Right lobe of liver (tissue), 6 donors: ENCODE results near the gene DYNC2LI1. TPM values are rescaled to one million over a fixed set of nuclear protein-coding genes. Genes with fewer than 3 reads are reported as not detected.

Source experiments
- ATAC-seq, 4 donors: fragments of 200-7000 bp; cut with Tn5 transposase; one replicate each; pipeline ENCODE4 v1.9.1; 2020; ENCODE audit warnings: mild to moderate bottlenecking in 4 of 4, moderate library complexity in 4 of 4
- DNase-seq, 3 donors: peaks; one replicate each; pipeline ENCODE4 v3.0.0-alpha.2; 2020
- H3K27ac ChIP-seq, 3 donors: fragments of 200-600 bp; one replicate each; pipeline ENCODE4 v1.8.0; 2022
- H3K27me3 ChIP-seq, 2 donors: fragments of 200-600 bp; one replicate each; pipeline ENCODE4 v1.8.0; 2022
- H3K36me3 ChIP-seq, 4 donors: fragments of 200-600 bp; sonication (generic) in 1 of 4; one replicate each; pipeline versions ENCODE4 v1.5.1 to v1.8.0; 2017 to 2022; ENCODE audit warnings: control low read depth in 1 of 4
- H3K4me1 ChIP-seq, 4 donors: fragments of 200-600 bp; sonication (generic) in 1 of 4; one replicate each; pipeline versions ENCODE4 v1.5.1 to v1.8.0; 2017 to 2022; ENCODE audit warnings: control low read depth in 1 of 4
- H3K4me3 ChIP-seq, 3 donors: fragments of 200-600 bp; one replicate each; pipeline ENCODE4 v1.8.0; 2022
- H3K9me3 ChIP-seq, 4 donors: fragments of 200-600 bp; sonication (generic) in 1 of 4; one replicate each; pipeline versions ENCODE4 v1.5.1 to v1.8.0; 2017 to 2022; ENCODE audit warnings: control low read depth in 1 of 4
- POLR2A ChIP-seq: fragments of 450-650 bp; IDR thresholded peaks from one replicate; pipeline ENCODE4 v1.6.1; 2017; ENCODE audit warnings: antibody characterized with exemption, mild to moderate bottlenecking
- WGBS: methylation state at CpG from one replicate; pipeline ENCODE4 v1.1.6; 2018; ENCODE audit warnings: low coverage, low lambda C conversion rate; ENCODE audit not compliant: insufficient coverage; ENCODE audit errors: missing lambda C conversion rate; 5-methylcytosine and 5-hydroxymethylcytosine counted together
- intact Hi-C, 2 donors: fragments of 100-400 bp; cut with DNase I; formaldehyde crosslinking; loops; one replicate each; pipeline versions ENCODE4 v1.11.2 to v1.14.1; 2022
- total RNA-seq, 6 experiments: library from RNA; depleted of rRNA in 2 of 6; stranded (reverse); fragments of >200 nt in 2 of 6; fragmentation: NEBNext Ultra II Directional in 3 of 6; extraction: Animal tissue kit (Norgen Biotek cat#: 25700) in 3 of 6; gene quantifications; one replicate each; pipeline versions ENCODE4 v1.1.0 to v1.2.4, GENCODE V29; 2016 to 2023
- TF ChIP-seq, protein P1 (sequence below), 4 donors: fragments of 200-600 bp in 3 of 4; fragments of 450-650 bp in 1 of 4; IDR thresholded peaks; one replicate each; pipeline versions ENCODE4 v1.5.1 to v1.8.0; 2016 to 2022; ENCODE audit warnings: antibody characterized with exemption in 4 of 4, mild to moderate bottlenecking in 2 of 4
- donor health status: DM: no; HTN: yes; CAD: no.
- donor health status: DM: no; HTN: no; CAD: no.
- donor health status: DM: no; HTN: no; CAD: no.
- donor health status: DM: no; HTN: yes; CAD: no.
- donor health status: DM: no; HTN: yes; CAD: no.

DYNC2LI1 gene
- total RNA-seq, 6 experiments from 2014 or later = 3.2 to 6.9 (median 6.2) TPM

DNA sequence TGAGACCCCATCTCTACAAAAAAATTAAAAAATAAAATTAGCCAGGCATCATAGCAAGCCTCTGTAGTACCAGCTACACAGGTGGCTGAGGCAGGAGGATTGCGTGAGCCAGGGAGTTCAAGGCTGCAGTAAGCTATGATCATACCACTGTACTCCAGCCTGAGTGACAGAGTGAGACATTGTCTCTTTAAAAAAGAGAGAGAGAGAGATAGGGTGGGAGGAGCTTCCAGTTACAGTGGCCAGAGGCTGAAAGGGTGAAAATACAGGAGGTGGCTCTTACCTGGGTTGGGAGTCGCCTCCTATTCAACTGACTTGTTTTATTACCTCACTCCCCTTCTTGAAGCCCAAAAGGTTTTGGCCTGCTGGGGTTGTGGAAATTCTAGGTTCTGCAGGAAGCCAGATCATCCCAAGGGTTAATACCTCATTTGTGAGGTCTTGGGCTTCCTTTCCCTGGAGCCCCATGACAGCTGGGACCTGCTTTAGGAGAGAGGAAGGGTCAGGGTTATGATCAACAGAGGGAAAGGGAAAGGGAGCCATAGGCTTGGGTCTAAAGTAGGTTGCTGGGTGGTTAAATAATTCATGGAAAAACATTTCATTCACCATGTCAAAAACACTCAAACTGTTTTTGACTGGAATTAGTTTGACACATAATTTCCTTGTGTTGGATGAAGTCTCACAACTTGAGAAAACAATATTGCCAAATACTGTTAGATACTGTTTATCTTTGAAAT, 17.4 kb downstream of the DYNC2LI1 start:
- 100% methylated on average over 2 of the region's 2 CpGs for WGBS
- no peaks in the 10 kb centered on the region for H3K4me1 ChIP-seq
- ATAC-seq (no peak), DNase-seq (no peak)
- H3K36me3 ChIP-seq = no peaks in the 10 kb centered on the region
- H3K27me3 ChIP-seq = no peaks in the 10 kb centered on the region
- TF ChIP-seq, protein P1, sequence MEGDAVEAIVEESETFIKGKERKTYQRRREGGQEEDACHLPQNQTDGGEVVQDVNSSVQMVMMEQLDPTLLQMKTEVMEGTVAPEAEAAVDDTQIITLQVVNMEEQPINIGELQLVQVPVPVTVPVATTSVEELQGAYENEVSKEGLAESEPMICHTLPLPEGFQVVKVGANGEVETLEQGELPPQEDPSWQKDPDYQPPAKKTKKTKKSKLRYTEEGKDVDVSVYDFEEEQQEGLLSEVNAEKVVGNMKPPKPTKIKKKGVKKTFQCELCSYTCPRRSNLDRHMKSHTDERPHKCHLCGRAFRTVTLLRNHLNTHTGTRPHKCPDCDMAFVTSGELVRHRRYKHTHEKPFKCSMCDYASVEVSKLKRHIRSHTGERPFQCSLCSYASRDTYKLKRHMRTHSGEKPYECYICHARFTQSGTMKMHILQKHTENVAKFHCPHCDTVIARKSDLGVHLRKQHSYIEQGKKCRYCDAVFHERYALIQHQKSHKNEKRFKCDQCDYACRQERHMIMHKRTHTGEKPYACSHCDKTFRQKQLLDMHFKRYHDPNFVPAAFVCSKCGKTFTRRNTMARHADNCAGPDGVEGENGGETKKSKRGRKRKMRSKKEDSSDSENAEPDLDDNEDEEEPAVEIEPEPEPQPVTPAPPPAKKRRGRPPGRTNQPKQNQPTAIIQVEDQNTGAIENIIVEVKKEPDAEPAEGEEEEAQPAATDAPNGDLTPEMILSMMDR (IDR thresholded peaks at IDR 0.05) = no peak
- no peak for TF ChIP-seq POLR2A
- no peaks in the 10 kb centered on the region for H3K9me3 ChIP-seq
- intact Hi-C loops = no loop called here
- no peak overlapping the region for H3K27ac ChIP-seq
- no peak overlapping the region for H3K4me3 ChIP-seq

DNA sequence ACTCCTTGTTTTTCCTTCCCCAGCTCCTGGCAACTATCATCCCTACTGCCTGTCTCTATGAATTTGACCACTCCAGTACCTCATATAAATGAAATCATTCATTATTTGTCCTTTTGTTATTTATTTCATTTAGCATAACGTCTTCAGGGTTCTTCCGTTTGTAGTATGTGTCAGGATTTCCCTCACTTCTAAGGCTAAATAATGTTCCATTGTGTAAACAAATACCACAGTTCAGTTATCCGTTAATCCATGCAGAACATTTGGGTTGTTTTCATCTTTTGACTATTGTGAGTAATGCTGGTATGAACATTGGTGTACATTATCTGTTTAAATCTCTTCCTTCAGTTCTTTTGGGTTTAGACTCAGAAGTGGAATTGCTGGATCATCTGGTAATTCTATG, 18.8 kb downstream of the DYNC2LI1 start:
- WGBS = 71% methylated on average over 3 of the region's 3 CpGs
- H3K36me3 ChIP-seq = no peaks in the 10 kb centered on the region
- H3K9me3 ChIP-seq = no peaks in the 10 kb centered on the region
- DNase-seq = no peak
- H3K27me3 ChIP-seq = no peaks in the 10 kb centered on the region
- no peak overlapping the region for H3K4me3 ChIP-seq
- no peak for TF ChIP-seq POLR2A
- TF ChIP-seq, protein P1 (IDR thresholded peaks at IDR 0.05) = no peak
- H3K4me1 ChIP-seq = no peaks in the 10 kb centered on the region
- ATAC-seq = no peak
- no peak overlapping the region for H3K27ac ChIP-seq
- intact Hi-C loops = no loop called here

GRCh38 chr2:43794956-43795355, 21.1 kb downstream of the DYNC2LI1 start:
- TF ChIP-seq, protein P1 (IDR thresholded peaks at IDR 0.05) = no peak
- TF ChIP-seq POLR2A = no peak

DNA sequence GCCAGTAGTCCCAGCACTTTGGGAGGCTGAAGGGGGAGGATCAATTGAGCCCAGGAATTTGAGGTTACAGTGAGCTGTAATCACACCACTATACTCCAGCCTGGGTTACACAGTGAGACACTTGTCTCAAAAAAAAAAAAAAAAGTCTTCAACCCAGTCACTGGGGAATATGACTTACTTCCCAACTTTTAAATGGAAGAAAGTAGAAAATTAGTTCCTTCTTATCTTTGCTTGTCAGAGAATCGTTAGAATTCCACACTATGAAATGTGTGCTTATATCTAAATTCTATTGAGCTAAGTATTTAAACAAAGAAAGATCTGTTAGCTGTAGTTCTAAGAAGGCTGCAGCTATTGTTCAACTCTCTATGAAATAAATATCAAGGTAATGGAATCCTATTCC, 22.4 kb downstream of the DYNC2LI1 start:
- intact Hi-C loops = no loop called here
- no peak for ATAC-seq

More at GRCh38 chr2:43794956-43795355, 21.1 kb downstream of the DYNC2LI1 start:
- no peaks in the 10 kb centered on the region for H3K27me3 ChIP-seq
- no peak overlapping the region for H3K27ac ChIP-seq
- ATAC-seq (no peak), DNase-seq (no peak)
- intact Hi-C loops = no loop called here
- H3K4me1 ChIP-seq = no peaks in the 10 kb centered on the region
- no peak overlapping the region for H3K4me3 ChIP-seq
- no peaks in the 10 kb centered on the region for H3K9me3 ChIP-seq
- H3K36me3 ChIP-seq = no peaks in the 10 kb centered on the region
- WGBS = 95% methylated on average over 9 of the region's 9 CpGs

More for the DNA sequence above, 22.4 kb downstream of the DYNC2LI1 start:
- no peaks in the 10 kb centered on the region for H3K4me1 ChIP-seq
- H3K27me3 ChIP-seq = no peaks in the 10 kb centered on the region
- WGBS = 71% methylated on average over 1 of the region's 1 CpG
- no peaks in the 10 kb centered on the region for H3K9me3 ChIP-seq
- no peak overlapping the region for H3K4me3 ChIP-seq
- DNase-seq = no peak
- no peak overlapping the region for H3K27ac ChIP-seq
- H3K36me3 ChIP-seq = no peaks in the 10 kb centered on the region
- no peak for TF ChIP-seq POLR2A
- TF ChIP-seq, protein P1 (IDR thresholded peaks at IDR 0.05) = no peak
